Endothelial cell of umbilical vein (primary cell): ENCODE measurements around the gene PAX8. TPM values are rescaled to one million over a fixed set of nuclear protein-coding genes. Genes with fewer than 3 reads are reported as not detected.

Experiments used
- BruUV-seq: library from RNA; stranded (reverse); fragments of 400-500 nt; replicated peaks from 2 replicates; lab custom pipeline; 2021; lab: Mats Ljungman, UMichigan
- CTCF ChIA-PET: fragments of 300-600, 350-600 bp; sonication (Branson Sonifier 250); formaldehyde crosslinking; loops from one replicate; lab custom pipeline; 2021; ENCODE audit warnings: antibody characterized with exemption, inconsistent platforms; lab: Charles Lee
- POLR2A ChIA-PET: fragments of 300-600, 350-600 bp; sonication (Branson Sonifier 250); formaldehyde crosslinking; loops from one replicate; lab custom pipeline; 2021; ENCODE audit warnings: antibody characterized with exemption, inconsistent platforms; lab: Charles Lee
- DNase-seq: peaks from one replicate; pipeline ENCODE4 v3.0.0-alpha.2; 2011; ENCODE audit warnings: low read depth, low spot score
- FAIRE-seq: peaks from 2 replicates; lab custom pipeline; 2011; peaks lifted over from hg19 to GRCh38; lab: Jason Lieb, UNC
- H2AFZ ChIP-seq: 2 replicates; pipeline ENCODE4 v1.6.0; 2012; ENCODE audit warnings: low read depth, low read length, control low read depth, inconsistent platforms
- H3K27ac ChIP-seq: 2 replicates; pipeline ENCODE4 v1.5.1; 2011; ENCODE audit warnings: low read depth, mild to moderate bottlenecking, control low read depth, low read length, moderate library complexity; ENCODE audit not compliant: insufficient read depth
- H3K27me3 ChIP-seq, 2 experiments: 2 replicates each; pipeline versions ENCODE4 v1.6.0 to v1.6.1; 2011; ENCODE audit warnings: low read length in 2 of 2, mixed read lengths in 1 of 2; ENCODE audit not compliant: control insufficient read depth in 2 of 2, insufficient read depth in 2 of 2
- H3K36me3 ChIP-seq, 2 experiments: 2 replicates in 1 of 2; 3 replicates in 1 of 2; pipeline ENCODE4 v1.5.1; 2011; ENCODE audit warnings: low read length in 2 of 2, mild to moderate bottlenecking in 1 of 2, moderate library complexity in 1 of 2; ENCODE audit not compliant: control insufficient read depth in 2 of 2, insufficient read depth in 2 of 2; ENCODE audit errors: extremely low read depth in 1 of 2
- H3K4me1 ChIP-seq: 3 replicates; pipeline ENCODE4 v1.5.1; 2011; ENCODE audit warnings: mild to moderate bottlenecking, low read length; ENCODE audit not compliant: control insufficient read depth, insufficient read depth; ENCODE audit errors: extremely low read depth
- H3K4me2 ChIP-seq: 2 replicates; pipeline ENCODE4 v1.6.1; 2011; ENCODE audit warnings: low read length, control low read depth, mixed read lengths; ENCODE audit not compliant: insufficient read depth
- H3K4me3 ChIP-seq, 3 experiments: fragments of 200-600 bp in 1 of 3; sonication (generic), shearing (Covaris generic) in 1 of 3; replicated peaks in 1 of 3; 2 replicates each; pipeline ENCODE4 v1.5.1; 2011 to 2016; ENCODE audit warnings: control low read depth in 3 of 3, low read length in 3 of 3, mild to moderate bottlenecking in 2 of 3, inconsistent platforms in 1 of 3, low read depth in 1 of 3, moderate library complexity in 1 of 3; ENCODE audit not compliant: insufficient read depth in 1 of 3
- H3K79me2 ChIP-seq: 2 replicates; pipeline ENCODE4 v1.6.0; 2012; ENCODE audit warnings: low read length, inconsistent platforms; ENCODE audit not compliant: control insufficient read depth, insufficient read depth
- H3K9ac ChIP-seq: replicated peaks from 2 replicates; pipeline ENCODE3; 2011; ENCODE audit warnings: low read length, control low read depth; ENCODE audit not compliant: insufficient read depth; ENCODE audit errors: extremely low read depth
- H3K9me1 ChIP-seq: replicated peaks from 3 replicates; pipeline ENCODE4 v1.6.0; 2011; ENCODE audit warnings: mild to moderate bottlenecking, low read length; ENCODE audit not compliant: control insufficient read depth, insufficient read depth; ENCODE audit errors: extremely low read depth
- H3K9me3 ChIP-seq: replicated peaks from 2 replicates; pipeline ENCODE4 v1.5.1; 2012; ENCODE audit warnings: low read length, inconsistent platforms; ENCODE audit not compliant: control insufficient read depth, insufficient read depth
- H4K20me1 ChIP-seq: replicated peaks from 2 replicates; pipeline ENCODE3; 2011; ENCODE audit warnings: mild to moderate bottlenecking, low read length; ENCODE audit not compliant: control insufficient read depth, insufficient read depth; ENCODE audit errors: extremely low read depth
- CTCF ChIP-seq, 2 donors: IDR thresholded peaks; 1 replicate in 1 of 2; 2 replicates in 1 of 2; pipeline ENCODE4 v1.5.1; 2011; ENCODE audit warnings: low read length in 2 of 2, mild to moderate bottlenecking in 2 of 2, moderate library complexity in 2 of 2, control low read depth in 1 of 2, inconsistent platforms in 1 of 2, low read depth in 1 of 2; ENCODE audit not compliant: insufficient read depth in 1 of 2; ENCODE audit errors: extremely low read depth in 1 of 2
- EZH2 ChIP-seq: IDR thresholded peaks from 2 replicates; pipeline ENCODE4 v1.6.1; 2012; ENCODE audit warnings: borderline replicate concordance, low read depth, mild to moderate bottlenecking, moderate library complexity, low read length, inconsistent platforms; ENCODE audit not compliant: severe bottlenecking
- FOS ChIP-seq: IDR thresholded peaks from 2 replicates; pipeline ENCODE4 v1.6.1; 2011; ENCODE audit warnings: mild to moderate bottlenecking, low read length, moderate library complexity, borderline replicate concordance; ENCODE audit not compliant: insufficient read depth
- GATA2 ChIP-seq: IDR thresholded peaks from 2 replicates; pipeline ENCODE4 v1.7.0; 2011; ENCODE audit warnings: low read depth, mild to moderate bottlenecking, moderate library complexity, mixed read lengths, low read length; ENCODE audit not compliant: insufficient read length, insufficient read depth
- JUN ChIP-seq: IDR thresholded peaks from 2 replicates; pipeline ENCODE4 v1.6.1; 2011; ENCODE audit warnings: borderline replicate concordance, low read depth; ENCODE audit not compliant: insufficient read length, insufficient read depth
- MAX ChIP-seq: IDR thresholded peaks from 2 replicates; pipeline ENCODE4 v1.6.1; 2011; ENCODE audit not compliant: insufficient read depth, insufficient read length
- MYC ChIP-seq: IDR thresholded peaks from one replicate; pipeline ENCODE4 v1.6.1; 2011; ENCODE audit warnings: mild to moderate bottlenecking, low read depth, low read length
- POLR2A ChIP-seq: IDR thresholded peaks from 2 replicates; pipeline ENCODE4 v1.6.1; 2012; ENCODE audit warnings: low read depth, mild to moderate bottlenecking, control low read depth, low read length
- POLR2AphosphoS5 ChIP-seq: IDR thresholded peaks from 2 replicates; pipeline ENCODE4 v1.6.1; 2012; ENCODE audit warnings: low read depth, mild to moderate bottlenecking, control low read depth, low read length, moderate library complexity; ENCODE audit not compliant: insufficient read depth
- dilution Hi-C: fragments of 300-500 bp; cut with MboI; formaldehyde crosslinking; loops from one replicate; pipeline ENCODE4 v1.15.0; 2019; ENCODE audit warnings: low sequenced_read_pairs; ENCODE audit not compliant: extremely low pct_ligation_motif_present
- intact Hi-C: fragments of 100-400 bp; cut with micrococcal nuclease; formaldehyde crosslinking; loops from one replicate; pipeline ENCODE4 v1.10.0; 2022
- polyA plus RNA-seq, 4 experiments: library from polyadenylated mRNA; depleted of rRNA in 3 of 4; stranded (reverse) in 3 of 4; unstranded in 1 of 4; fragments of >200 nt; gene quantifications; 2 replicates each; pipeline versions ENCODE4 v1.2.1 to v1.2.3, GENCODE V29; 2011 to 2012; ENCODE audit warnings: missing spikeins in 1 of 4
- total RNA-seq: library from RNA; stranded (reverse); gene quantifications from 2 replicates; pipeline ENCODE4 v1.2.3, GENCODE V29; 2021

Gene PAX8
- total and polyA plus RNA-seq, 2 donors (not counting 3 experiments of a cell fraction or from before 2014, with no cell fraction given) = 0.22 to 0.62 TPM

GRCh38 chr2:113175736-113176695 is 102.7 kb downstream of the PAX8 start:
- Histone ChIP-seq H3K9ac (no peak overlapping the region), H3K27ac (no peak overlapping the region), H3K27me3 (peaks cover 0 to 6% of the 10 kb centered on the region in 2 experiments), H3K9me3 (no peaks in the 10 kb centered on the region), H2AFZ (no peak overlapping the region), H3K9me1 (no peaks in the 10 kb centered on the region), H3K4me2 (no peak overlapping the region), H3K4me1 (no peaks in the 10 kb centered on the region), H3K79me2 (no peaks in the 10 kb centered on the region), H3K36me3 (no peaks in the 10 kb centered on the region), H4K20me1 (no peaks in the 10 kb centered on the region), H3K4me3 (no peak overlapping the region)
- intact Hi-C loops (no loop called here), dilution Hi-C loops (no loop called here)
- TF ChIP-seq POLR2A (no peak), MAX (no peak), MYC (no peak), GATA2 (no peak), POLR2AphosphoS5 (no peak), FOS (no peak), CTCF (IDR thresholded peaks at IDR 0.05; ENCODE audit: extremely low read depth in 1 of 2, insufficient read depth in 1 of 2, low read depth in 1 of 2, low read length in 2 of 2) (no peak), EZH2 (no peak), JUN (no peak)
- no TSS peak for BruUV-seq
- ChIA-PET CTCF (interaction anchor here (1.9 to 4.1 kb wide), 3 partner anchors 23 to 39 kb away, joined by 9 to 15 read pairs (median 13); no protein-coding TSS in a partner anchor), POLR2A (no interaction called here)
- no peak for DNase-seq
- no peak for FAIRE-seq
